ENCODE data around the gene NKG7.

- TF ChIP-seq CTCF (IDR thresholded peaks at IDR 0.05) = no peak
- no peak for TF ChIP-seq POLR2AphosphoS5 (IDR thresholded peaks at IDR 0.05)
- no peak for TF ChIP-seq POLR2A (IDR thresholded peaks at IDR 0.05; ENCODE audit: low read depth)
- TF ChIP-seq EP300 (IDR thresholded peaks at IDR 0.05) = no peak
Measured at GRCh38 chr19:51377422-51377821, 5.0 kb upstream of the NKG7 start.
